Retinal pigment epithelial cell (primary cell): ENCODE measurements around the gene AP1S3.

Experiments
- DNase-seq: peaks from one replicate; pipeline ENCODE4 v3.0.0-alpha.2; 2010; ENCODE audit warnings: low read depth
- H3K4me3 ChIP-seq: 2 replicates; pipeline ENCODE4 v1.5.1; 2011; ENCODE audit warnings: mild to moderate bottlenecking, low read length, control low read depth, moderate library complexity
- TF ChIP-seq, protein P1 (sequence below): conservative IDR thresholded peaks from 2 replicates; pipeline ENCODE4 v1.5.1; 2011; ENCODE audit warnings: low read depth, low read length, control low read depth, inconsistent platforms

The AP1S3 gene

DNA sequence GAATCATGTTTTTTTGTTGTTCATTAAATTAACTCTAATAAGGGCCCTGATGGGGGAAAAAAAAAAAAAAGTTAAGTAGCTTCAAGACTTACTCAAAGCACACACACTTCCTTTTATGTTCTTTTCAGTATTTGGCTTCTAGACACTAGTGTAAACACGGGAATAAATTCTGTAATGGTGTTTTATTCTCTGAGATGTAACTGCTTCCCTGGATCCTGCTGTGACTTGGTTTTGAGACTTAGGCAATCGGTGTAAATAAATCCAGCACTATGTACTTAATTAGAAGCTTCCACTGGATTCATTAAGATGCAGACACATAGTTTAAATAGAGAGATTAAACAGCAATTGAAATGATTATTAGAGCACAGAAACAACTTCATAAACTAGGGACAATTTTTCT is 26.1 kb upstream of the AP1S3 start:
- DNase-seq = no peak
- no peak overlapping the region for H3K4me3 ChIP-seq
- TF ChIP-seq, protein P1, sequence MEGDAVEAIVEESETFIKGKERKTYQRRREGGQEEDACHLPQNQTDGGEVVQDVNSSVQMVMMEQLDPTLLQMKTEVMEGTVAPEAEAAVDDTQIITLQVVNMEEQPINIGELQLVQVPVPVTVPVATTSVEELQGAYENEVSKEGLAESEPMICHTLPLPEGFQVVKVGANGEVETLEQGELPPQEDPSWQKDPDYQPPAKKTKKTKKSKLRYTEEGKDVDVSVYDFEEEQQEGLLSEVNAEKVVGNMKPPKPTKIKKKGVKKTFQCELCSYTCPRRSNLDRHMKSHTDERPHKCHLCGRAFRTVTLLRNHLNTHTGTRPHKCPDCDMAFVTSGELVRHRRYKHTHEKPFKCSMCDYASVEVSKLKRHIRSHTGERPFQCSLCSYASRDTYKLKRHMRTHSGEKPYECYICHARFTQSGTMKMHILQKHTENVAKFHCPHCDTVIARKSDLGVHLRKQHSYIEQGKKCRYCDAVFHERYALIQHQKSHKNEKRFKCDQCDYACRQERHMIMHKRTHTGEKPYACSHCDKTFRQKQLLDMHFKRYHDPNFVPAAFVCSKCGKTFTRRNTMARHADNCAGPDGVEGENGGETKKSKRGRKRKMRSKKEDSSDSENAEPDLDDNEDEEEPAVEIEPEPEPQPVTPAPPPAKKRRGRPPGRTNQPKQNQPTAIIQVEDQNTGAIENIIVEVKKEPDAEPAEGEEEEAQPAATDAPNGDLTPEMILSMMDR = no peak

DNA sequence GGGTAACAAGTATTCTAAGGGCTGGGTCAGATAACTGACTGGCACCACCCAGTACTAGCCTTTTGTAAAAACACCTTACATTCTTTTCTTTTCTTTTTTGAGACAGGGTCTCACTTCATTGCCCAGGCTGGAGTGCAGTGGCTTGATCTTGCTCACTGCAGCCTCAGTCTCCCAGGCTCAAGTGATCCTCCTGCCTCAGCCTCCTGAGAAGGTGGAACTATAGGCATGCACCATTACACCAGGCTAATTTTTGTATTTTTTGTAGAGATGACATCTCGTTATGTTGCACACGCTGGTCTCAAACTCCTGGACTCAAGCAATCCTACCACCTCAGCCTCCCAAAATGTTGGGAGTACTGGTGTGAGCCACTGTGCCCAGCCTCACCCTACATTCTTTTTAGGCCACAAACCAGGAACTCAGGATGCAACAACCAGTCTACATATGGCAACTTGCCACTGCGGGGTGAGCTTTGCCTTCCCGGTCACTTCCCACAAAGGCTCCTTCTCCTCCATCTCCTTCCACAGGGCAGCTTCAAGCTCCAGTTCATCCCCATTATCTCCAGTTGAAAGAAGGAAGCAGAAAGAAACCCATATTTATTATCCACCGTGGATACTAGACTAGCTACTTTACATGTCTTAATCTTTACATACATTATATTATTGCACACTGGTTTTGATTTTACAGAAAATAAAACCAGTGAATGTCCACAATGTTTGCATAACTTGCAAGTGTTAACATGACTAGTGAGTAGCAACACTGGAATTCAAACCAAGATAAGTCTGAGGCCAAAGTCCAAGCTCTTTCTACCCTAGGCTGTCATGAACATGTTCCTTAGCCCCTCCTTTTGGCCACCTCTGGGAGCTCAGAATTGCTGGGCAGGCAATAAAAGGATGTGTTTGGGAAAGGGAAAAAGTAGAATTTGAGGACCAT is 23.7 kb upstream of the AP1S3 start:
- DNase-seq = peak; percentile 62
- TF ChIP-seq, protein P1 = peak; percentile 44
- H3K4me3 ChIP-seq = no peak overlapping the region

DNA sequence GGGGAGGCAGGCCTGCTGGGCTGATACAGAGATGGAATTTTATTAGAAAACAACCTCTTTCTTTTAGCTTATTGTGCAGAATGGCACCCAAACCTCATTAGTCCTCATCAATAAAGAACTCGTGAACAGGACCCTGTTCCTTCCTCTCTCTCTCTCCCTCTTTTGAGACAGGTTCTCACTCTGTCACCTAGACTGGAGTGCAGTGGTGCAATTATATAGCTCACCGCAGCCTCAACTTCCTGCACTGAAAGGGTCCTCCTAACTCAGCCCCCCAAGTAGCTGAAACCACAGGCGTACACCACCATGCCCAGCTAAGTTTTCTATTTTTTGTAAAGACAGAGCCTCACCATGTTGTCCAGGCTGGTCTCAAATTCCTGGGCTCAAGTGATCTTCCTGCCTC is 21.7 kb upstream of the AP1S3 start:
- DNase-seq = no peak
- H3K4me3 ChIP-seq = no peak overlapping the region
- TF ChIP-seq, protein P1 = no peak

DNA sequence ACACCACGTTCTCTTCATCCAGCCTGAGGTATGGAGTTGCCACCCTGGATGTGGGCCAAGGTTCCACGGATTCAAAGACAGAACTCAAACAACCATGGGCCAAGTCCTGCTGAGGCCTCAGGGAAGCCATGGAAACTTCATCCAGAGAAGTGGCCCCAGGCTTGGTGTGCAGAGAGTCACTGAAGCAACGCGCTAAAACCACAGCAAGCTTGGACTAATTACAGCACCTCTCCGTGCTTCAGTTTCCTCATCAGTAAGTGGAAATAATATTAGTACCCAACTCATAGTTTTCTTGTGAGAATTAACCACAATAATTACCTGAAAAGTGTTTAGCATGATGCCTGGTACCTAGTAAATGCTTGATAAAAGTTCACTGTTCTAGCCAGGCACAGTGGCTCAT is 19.2 kb upstream of the AP1S3 start:
- TF ChIP-seq, protein P1 = no peak
- no peak for DNase-seq
- H3K4me3 ChIP-seq = no peak overlapping the region

DNA sequence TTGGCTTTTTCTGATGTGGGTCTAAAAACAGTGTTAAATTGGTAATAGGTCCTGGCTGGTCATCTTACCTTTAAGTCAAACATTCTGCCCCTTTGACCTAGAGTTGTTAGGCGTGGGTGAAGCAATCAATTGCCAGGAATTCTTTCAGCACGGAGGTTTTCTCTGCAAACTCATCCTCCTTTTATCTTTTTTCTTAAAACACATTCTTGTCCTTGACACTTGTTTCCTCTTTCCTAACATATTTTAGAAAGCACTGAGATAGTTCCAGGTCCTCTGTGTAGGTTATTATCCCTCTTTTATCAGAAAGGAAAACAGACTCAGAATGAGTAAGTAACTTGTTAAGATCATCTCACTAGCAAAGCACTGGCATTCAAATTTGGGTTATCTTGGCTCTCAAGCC is 18.6 kb upstream of the AP1S3 start:
- TF ChIP-seq, protein P1 = no peak
- no peak overlapping the region for H3K4me3 ChIP-seq
- no peak for DNase-seq

DNA sequence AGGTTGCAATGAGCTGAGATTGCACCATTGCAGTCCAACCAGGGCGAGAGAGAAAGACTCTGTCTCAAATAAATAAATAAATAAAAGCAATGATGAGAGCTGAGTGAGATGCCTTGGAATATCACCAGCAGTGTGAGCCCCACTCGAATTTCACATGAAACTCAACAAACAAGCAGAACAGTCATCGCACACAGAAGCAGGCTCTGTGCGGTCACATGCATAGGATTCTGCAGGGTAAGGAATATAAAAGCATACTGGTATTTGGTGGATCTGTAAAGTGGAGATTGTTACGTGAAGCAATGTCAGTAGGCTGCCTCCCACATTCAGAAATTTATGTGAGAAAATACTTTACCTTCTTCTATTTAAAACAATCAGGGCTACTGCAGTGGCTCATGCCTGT is 18.0 kb upstream of the AP1S3 start:
- DNase-seq = no peak
- H3K4me3 ChIP-seq = no peak overlapping the region
- TF ChIP-seq, protein P1 = no peak

GRCh38 chr2:223854741-223855140 is 17.4 kb upstream of the AP1S3 start:
- DNase-seq = no peak
- no peak overlapping the region for H3K4me3 ChIP-seq
- TF ChIP-seq, protein P1 = no peak
